Measurements from ENCODE around the gene IBTK.
A peak's percentile ranks its signal among the peaks of the same experiment; 100 is the strongest.
"Not testable (repeated sequence)": the region's sequence is repeated elsewhere in the genome, so short reads cannot be mapped to it uniquely, and the experiment has no call there.

The IBTK gene

DNA sequence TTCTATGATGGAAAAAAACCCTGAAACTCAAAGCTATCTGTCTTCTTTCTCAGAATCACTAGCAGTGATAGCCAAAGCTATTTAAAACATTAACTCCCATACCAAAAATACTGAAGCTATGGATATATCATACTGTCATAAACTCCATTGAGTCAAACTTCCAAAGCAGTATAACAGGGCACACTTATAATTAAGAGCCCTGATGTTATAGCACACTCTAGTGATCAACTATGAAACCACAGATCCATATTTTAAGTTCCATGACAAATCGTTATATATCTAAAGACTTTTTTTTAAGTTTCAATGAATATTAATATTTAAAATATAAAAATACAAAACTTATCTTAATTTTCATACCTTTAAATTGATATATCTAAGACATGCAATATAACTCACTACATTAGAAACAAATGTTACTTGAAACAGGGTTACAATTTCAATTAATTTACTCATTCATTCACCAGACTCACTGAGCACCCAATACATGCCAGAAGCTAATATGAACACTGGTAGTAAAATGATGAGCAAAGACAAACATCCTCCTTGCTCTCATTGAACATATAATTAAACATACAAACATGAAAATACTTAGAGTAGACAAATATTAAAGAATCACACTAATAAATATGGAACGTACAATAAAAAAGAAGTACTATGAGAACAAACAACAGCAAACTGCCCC, 69.3 kb downstream of the IBTK start:
- peak; percentile 48 for FAIRE-seq

DNA sequence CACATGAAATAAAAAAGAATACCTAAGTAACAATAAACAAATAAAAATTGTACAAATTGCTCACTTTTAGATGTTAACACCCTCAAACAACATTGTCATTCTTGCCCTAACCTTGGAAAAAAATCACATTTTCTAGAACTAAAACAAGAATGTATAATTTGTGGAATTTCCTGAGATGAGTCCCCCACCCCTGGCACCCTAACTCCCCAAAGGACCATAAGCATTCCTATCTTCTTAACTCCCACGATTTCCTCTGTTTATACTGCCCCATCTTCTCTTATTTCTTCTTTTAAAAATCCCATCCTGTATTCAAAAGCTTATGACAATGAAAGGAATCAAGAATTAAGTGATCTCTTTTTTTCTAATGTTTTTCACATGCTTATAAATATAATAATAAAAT, 70.9 kb downstream of the IBTK start:
- FAIRE-seq = no peak

DNA sequence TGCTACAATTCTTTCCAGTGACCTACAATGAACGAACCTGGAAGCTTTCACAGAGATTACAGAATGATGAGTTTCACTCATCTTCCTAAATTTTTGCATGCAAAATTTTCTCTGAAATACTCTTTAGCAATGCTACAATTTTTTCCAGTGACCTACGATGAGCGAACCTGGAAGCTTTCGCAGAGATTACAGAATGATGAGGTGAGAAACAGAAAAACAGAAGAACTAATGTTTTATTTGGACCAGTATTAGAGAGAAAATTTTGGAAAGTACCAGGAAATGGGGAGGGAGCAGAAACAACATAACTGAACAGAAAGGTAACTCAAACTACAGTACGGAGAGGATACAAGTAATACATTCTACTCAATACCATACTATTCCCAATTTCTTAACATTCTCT, 75.0 kb downstream of the IBTK start:
- no peak for FAIRE-seq

DNA sequence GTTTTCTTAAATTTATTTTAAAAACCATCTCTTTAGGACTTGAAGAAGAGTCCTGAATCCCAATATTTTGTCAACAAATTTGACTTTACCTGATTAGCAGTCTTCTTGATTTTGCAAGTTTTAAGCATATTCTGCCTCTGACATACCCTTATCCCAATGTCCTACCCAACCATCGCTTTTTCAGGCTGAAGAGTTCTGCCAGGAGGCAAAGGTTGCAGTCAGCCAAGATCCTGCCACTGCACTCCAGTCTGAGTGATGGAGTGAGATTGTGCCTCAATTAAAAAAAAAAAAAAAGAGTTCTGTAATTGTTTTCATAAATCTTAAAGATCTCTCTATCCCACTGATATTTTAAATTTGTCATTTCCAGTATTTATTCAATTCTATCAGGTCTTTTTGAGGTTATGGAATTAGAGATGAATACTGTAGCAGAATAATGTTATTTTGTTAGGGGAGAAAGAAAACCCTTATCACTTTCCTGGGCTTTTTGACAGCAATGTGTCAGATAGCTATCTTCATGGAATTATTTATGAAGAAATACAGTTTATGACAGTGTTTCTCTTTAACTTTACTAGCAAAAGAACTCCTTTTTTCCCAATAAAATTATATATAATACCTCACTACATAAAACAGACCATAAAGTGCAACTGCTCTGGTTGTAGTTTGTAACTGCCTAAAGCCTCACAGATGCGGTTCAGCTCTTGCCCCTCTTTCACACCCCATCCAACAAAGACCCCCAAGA, 78.2 kb downstream of the IBTK start:
- no peak for FAIRE-seq

DNA sequence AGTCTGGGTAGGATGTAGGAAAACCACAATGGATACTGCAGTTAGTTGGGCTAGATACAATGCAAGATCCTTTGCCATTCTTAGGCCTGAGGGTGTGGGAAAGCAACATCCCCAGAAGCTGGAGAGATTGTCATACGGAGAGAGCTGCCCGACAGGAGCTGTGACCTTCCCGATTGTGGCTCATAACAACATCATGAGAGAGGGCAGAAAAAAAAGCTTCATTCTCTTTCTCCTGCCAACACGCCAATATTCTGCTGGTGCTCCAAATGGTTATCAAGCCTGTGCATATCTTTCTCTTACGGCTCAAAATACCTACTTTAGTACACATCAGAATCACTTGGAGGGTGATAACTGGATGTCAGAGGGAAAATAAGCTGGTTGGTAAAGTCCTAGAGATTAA, 81.1 kb downstream of the IBTK start:
- no peak for FAIRE-seq

DNA sequence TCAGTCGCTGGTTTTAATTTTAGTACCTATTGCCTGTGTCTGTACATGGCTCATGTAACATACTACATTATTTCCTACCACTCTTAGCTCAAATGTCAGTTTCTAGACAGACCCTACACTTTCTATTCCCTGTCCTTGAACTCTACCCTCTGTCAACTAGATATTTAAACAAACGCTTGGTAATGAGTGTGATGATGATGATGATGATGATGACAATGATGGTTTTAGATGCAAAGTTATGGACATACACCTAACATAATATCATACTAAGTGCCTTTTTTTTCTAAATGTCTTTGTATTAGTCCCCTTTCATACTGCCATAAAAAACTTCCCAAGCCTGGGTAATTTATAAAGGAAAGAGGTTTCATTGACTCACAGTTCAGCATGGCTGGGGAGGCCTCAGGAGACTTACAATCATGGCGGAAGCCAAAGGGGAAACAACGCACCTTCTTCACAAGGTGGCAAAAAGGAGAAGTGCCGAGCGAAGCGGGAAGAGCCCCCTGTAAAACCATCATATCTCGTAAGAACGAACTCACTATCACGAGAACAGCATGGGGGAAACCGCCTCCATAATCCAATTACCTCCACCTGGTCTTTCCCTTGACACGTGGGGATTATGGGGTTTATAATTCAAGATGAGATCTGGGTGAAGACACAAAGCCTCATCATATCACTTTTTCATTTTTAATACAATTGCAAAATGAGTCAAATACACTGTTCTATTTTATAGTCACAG, 87.1 kb downstream of the IBTK start:
- FAIRE-seq = no peak

DNA sequence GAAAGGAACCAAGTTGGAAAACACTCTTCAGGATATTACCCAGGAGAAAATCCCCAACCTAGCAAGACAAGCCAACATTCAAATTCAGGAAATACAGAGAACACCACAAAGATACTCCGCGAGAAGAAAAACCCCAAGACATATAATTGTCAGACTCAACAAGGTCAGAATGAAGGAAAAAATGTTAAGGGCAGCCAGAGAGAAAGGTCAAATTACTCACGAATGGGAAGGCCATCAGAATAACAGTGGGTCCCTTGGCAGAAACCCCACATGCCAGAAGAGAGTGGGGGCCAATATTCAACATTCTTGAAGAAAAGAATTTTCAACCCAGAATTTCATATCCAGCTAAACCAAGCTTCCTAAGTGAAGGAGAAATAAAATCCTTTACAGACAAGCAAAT, 94.8 kb downstream of the IBTK start:
- not testable (repeated sequence) for FAIRE-seq

DNA sequence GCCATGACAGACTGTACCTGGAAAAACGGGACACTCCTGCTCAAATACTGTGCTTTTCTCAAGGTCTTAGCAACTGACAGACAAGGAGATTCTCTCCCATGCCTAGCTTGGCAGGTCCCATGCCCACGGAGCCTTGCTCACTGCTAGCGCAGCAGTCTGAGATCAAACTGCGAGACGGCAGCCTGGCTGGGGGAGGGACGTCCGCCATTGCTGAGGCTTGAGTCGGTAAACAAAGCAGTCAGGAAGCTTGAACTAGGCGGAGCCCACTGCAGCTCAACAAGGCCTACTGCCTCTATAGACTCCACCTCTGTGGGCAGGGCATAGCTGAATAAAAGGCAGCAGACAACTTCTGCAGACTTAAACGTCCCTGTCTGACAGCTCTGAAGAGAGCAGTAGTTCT, 96.4 kb downstream of the IBTK start:
- FAIRE-seq = not testable (repeated sequence)

DNA sequence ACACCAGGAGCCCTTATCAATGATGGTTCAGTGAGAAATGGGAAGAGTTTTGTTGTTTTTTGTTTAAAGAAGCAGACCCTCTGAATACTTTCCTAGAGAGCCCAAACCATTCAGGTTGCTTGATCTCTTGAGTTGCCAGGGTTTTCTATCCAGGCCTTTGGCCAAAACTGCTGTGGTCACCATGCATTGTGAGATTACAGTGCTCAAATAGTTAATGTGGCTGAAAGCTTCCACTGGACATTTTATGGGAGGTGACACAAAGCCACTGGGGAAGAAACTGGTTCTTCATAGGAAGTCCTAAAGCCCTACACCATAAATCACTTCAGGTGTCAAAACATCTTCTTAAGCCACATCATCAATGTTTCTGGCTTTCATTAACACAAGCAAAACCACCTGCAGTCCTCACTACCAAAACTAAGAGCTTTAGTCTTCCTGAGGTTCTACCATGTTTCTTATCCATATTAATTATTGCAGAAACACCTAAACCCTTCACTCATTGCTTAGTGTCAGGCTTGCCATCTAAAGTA, 101.6 kb downstream of the IBTK start:
- FAIRE-seq = no peak

DNA sequence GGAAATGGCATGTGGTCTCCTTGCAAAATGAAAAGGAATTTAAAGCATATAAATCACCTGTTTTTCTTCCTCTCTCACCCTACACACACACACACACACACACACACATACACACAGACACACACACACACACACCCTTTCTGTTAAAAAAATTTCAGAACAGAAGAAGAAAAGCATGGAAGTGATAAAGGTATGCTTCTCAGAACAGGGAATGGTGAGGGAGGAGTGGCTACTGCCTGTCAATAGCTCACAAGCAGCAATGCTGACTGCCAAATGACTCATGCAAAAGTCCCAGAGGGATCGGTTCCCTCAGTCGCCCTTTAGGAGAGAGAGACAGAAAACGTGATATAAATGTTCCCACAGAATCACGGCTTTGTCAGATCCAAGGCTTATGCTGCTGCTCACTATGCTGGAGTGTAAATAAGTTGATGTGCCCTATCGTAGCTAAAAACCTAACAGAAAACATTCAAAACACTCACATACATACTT, 102.6 kb downstream of the IBTK start:
- no peak for FAIRE-seq

DNA sequence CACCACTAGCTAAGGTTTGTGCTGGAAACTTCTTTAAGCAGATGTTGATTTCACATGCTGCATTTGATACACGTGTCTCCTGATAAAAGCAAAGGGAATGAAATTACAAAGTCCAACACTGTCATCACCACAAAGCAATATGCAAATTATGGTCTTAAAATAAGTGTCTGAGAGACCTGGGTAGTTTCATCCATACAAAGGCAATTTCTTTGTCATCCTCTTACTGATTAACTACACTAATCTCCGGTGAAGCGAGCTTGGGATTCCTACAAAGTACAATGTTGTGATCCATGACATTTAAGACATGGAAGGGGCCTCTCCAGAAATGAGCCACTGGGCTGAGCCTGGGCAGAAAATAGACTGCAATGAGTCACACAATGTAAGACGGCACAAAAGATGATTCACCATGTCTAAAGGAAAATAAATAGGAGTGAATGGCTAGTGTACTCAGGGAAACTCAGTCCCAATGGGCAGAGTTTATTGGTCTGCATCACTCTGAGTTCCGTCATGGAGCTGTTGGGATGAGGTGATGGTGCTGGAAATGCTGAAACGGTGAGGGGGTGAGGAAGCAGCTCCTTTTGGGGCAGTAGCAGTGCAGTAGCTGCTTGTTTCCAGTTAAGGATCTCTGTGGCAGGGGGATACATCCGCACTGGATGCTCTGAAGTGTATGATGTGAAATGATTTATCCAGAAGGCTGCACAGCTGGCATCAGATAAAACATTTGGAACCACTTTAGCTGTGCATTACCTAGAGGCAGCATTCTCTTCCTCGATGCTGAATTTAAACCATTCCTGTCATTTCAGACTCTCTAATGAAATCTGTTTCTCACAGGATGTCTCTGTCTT, 103.3 kb downstream of the IBTK start:
- no peak for FAIRE-seq

DNA sequence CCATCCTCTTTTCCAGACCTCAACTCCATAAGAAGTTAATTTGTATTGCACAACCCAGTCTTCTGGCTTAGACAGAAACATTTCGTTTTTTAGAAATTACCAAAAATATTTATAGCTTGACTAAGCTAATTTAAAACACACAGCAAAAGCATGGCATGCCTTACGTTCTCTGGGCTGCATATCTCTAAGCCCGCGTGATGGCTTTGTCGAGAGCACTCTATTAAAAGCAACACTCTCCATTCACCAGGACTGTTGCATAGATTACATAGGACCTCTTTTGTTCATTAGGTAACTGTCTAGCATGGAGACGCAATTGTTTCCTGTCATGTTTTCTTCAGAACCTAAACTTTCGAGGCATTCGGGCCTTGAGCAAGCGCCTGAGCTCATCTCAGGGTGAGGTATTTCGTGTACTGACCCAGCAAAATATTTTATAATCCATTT, 104.5 kb downstream of the IBTK start:
- no peak for FAIRE-seq

DNA sequence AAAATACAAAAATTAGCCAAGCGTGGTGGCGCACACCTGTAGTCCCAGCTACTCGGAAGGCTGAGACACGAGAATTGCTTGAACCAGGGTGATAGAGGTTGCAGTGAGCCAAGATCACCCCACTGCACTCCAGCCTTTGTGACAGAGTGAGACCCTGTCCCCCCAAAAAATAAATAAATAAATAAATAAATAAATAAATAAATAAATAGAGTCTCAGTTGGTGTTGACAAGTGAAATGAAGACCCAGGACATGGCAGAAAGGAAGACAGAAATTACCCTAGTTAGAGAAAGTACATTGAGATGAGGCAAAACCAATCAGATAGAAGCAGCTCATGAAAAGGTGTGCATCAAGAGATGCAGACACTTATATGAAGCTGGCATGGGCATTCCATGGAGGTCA, 105.0 kb downstream of the IBTK start:
- no peak for FAIRE-seq

DNA sequence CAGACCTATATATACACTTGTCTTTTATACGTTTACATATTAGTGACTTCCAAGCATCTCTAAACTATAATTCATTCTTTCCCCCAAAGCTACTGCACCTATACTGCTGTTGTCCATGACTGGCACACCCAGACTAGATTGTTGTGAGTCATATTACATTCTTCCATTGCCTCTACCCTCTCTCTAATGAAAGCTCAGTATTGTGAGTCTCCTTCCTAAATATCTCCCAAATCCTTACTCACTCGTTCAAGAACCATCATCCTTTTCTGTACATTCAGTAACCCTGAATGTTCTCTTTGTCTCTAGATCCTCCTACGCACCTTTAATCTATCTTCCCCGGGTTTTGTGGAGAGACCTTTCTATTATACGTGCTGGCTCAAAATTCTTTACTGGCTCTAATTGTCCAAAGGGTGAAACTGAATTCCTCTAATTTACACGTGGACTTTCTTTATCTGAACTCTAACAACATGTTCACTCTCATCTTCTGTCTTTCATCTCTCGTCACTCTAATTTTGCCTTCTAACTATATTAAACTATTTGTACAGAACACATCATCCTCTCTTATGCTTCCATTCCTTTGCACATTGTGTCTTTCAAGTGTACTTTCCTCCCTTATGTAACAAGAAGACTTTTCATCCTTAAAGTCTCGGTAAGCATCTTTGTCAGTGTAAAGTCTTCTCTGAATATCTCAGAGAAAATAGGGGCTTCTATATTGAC, 109.3 kb downstream of the IBTK start:
- FAIRE-seq = no peak

DNA sequence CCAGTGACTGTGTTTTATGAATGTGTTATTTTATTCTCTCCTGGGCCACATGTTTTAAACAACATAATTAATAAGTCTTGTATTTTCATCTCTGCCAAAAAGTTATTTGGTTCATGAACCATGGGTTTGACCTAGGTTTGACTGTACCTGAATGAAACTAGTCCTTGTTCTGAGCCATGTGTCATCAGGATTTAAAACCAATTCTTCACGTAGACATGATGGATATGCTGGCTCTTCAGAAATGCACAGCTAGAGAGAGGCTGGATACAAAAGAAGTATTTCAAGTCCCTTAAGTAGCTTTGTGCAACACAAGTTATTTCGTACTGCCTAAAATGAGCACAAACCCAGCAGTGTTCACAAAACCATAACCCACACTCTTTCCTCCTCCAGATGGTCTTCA, 116.1 kb downstream of the IBTK start:
- no peak for FAIRE-seq

DNA sequence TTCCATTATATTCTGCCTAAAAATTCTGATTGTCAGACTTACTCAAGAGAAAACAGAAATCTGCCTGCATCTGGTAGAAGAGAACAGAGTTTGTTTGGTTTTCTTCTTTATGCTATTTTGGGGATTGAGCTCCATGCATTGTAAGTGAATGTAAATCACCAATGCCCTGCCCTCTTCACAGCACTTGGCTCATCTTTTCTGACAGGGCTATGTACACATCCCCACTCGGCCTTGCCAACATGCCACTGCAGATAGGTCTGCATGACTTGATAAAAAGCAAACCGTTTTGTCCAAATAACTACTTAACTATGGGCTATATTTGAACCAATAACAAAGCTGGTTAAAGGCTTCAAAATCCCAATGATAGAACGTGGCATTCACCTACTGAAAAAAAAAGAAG, 117.7 kb downstream of the IBTK start:
- FAIRE-seq = no peak

DNA sequence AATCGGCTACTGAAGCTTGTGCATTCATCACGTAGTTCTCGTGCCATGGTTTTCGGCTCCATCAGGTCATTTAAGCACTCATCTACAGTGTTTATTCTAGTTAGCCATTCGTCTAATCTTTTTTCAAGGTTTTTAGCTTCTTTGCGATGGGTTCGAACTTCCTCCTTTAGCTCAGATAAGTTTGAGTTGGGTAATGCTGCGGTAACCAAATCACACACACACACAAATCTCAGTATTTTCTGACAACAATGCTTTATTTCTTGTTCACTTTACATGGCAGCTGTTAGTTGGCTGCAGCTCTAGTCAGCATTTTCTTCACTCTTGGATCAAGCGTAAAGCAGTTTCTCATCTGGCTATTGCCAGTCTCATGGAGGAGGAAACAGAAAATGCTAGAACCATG, 118.6 kb downstream of the IBTK start:
- FAIRE-seq = not testable (repeated sequence)

DNA sequence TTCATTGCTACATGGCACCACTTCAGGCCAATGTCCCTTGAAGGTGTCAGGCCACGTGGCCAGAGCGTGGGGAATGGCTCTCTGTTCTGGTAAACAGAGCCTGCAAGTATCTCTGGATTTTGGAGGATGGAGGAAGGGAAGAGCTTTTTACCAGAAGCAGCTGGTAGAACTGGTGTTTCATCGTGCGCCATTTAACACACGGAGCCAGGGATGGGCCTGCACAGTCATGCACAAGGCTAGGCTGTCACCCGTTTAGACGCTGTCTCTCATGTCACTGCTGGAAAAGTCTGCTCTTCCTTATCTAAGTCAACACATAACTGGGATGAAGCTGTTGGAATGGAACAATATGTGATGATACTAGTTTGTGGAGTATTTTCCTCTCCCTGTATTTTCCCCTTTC, 123.9 kb downstream of the IBTK start:
- no peak for FAIRE-seq
